Stimulated activated naive CD8-positive, alpha-beta T cell treated with anti-CD3 and anti-CD28 coated beads, Interleukin-15, Interleukin-2, amounts not matched to agents 100 U/mL and 50 U/mL, for 24 hours (primary cell): ENCODE data around the gene ARSA.
A peak's percentile ranks its signal among the peaks of the same experiment; 100 is the strongest.
"Not testable (repeated sequence)": the region's sequence is repeated elsewhere in the genome, so short reads cannot be mapped to it uniquely, and the experiment has no call there.

Source experiments
- ATAC-seq: fragments of 150-1000 bp; cut with Tn5 transposase; one replicate; pipeline ENCODE4 v1.10.0; 2021
- DNase-seq: peaks from one replicate; pipeline ENCODE4 v3.0.0; 2021

ARSA gene

DNA sequence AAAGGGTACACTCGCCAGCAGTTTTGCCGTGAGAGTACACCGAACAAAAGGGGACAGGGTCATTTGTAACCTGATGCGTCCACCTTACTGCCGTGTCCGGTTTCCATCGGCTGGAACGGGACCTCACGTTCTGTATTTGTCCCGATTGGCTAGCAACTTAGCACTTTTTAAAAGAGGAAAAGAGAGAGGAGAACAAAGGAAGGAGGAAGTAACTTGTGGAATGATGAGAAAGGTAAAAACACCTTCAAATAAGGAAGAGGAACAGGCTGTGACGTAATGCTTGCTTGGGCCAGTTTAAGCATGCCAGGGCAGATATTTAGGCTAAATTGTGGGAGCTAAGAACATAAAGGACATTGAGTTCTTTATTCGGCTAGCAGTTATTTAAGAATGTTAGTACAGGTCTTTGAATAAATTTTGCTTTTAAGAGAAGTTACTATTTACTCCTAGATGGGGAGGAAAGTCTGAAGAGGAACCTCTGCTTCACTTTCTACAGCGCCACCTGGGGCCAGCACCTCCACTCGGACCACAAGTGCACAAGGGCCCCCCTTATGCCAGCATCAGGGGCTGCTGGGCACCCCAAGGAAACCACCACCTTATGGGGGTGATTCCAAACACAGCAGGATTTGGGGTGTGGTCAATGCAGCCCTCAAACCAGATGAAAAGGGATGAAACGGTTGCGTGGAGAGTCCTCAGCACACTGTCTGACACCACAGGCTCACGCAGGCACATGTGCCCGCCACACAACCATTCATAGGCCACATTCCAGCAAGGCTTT, 5.8 kb downstream of the ARSA start:
- DNase-seq, result peak; percentile 56
- no peak for ATAC-seq

GRCh38 chr22:50621356-50621880, 6.5 kb downstream of the ARSA start:
- ATAC-seq, result peak; percentile 73
- peak; percentile 52 for DNase-seq

- DNase-seq, result peak; percentile 63
- ATAC-seq, result peak; percentile 74
Observed at GRCh38 chr22:50620593-50621355, 7.2 kb downstream of the ARSA start.

DNA sequence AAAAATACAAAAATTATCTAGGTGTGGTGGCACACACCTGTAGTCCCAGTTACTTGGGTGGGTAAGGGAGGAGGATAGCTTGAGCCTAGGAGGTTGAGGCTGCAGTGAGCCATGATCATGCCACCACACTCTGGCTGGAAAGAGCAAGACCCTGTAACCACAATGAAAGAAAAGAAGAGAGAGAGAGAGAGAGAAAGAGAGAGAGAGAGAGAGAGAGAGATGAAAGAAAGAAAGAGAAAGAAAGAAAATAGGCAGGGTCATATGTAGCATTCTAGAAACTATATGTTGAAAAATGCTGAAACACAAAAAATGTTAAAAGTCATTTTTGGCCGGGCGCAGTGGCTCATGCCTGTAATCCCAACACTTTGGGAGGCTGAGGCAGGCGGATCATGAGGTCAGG, 13.7 kb downstream of the ARSA start:
- ATAC-seq, DNase-seq: not testable (repeated sequence)

DNA sequence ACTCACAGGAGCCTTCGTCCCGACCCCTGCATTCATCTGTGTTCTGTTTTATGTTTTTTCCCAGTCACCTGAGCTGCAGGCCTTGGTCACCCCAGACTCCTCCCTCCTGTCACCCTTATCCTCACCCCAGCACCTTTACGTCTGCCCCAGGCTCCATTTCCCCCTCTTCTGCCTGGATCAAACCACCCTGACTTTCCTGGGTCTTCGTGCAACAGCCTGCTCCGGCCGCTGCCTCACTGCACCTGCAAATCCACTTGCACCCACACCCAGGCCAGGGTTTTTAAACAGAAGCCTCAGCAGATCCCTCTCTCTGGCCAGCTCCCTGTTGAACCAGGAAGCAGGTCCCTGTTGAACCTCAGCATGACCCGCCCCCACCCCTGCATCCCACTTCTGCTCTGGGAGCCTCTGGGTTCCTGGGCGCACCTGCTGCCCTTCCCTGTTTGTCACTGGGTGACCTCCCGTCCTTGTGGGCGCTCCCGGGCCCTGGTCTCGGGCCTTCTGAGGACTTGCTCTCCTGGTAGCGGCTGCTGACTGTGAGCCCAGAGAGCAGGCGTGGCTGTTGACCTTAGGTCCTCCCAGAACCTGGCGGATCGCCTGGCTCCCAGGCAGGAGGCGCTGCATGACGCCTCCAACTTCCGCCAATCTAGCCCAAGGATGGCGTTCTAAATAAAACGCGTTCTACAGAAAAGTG, 14.5 kb downstream of the ARSA start:
- no peak for DNase-seq
- no peak for ATAC-seq

DNA sequence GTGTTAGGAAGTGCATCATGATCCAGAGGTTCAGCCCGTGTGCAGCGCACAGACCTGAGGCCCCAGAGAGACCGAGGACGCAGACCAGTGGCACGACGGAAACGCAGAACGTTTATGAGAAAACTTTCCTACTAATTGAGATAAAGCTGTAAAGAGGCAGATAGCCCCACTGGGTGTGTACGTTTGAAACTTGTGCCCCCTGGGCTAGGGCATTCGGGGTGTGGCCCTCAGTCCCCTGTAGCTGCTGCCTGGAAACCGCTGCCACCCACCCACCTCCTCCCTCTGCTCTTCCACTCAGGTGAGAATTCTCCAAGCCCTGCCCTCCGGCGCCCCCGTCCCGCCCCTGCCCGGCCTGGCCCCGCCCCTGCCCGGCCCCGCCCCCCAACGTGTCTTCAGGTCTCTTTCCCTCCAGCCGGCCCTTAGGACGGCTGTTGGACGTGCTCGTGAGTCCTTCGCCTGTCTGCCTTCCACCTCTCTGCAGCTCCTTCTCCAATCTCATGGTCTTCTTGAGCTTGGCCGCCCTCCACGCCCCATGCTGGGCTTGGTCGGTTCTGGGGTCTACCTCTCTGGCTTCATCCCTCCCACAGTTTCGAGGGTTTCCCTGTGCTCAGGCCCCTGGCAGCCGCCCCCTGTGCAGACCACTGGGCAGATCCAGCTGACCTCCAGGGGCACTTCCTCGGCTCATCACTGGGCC, 15.3 kb downstream of the ARSA start:
- peak; percentile 59 for ATAC-seq

GRCh38 chr22:50612168-50612527, 15.8 kb downstream of the ARSA start:
- ATAC-seq (no peak), DNase-seq (no peak)

More for the DNA sequence above, 15.3 kb downstream of the ARSA start:
- no peak for DNase-seq

- ATAC-seq (no peak), DNase-seq (no peak)
Observed at GRCh38 chr22:50611341-50612060, 16.5 kb downstream of the ARSA start.

- DNase-seq (no peak), ATAC-seq (no peak)
Observed at GRCh38 chr22:50610581-50610980, 17.4 kb downstream of the ARSA start.

- no peak for ATAC-seq
Observed at GRCh38 chr22:50610041-50610451, 17.9 kb downstream of the ARSA start.

GRCh38 chr22:50609599-50609998, 18.4 kb downstream of the ARSA start:
- ATAC-seq (no peak), DNase-seq (no peak)

More at GRCh38 chr22:50610041-50610451, 17.9 kb downstream of the ARSA start:
- DNase-seq, result no peak

DNA sequence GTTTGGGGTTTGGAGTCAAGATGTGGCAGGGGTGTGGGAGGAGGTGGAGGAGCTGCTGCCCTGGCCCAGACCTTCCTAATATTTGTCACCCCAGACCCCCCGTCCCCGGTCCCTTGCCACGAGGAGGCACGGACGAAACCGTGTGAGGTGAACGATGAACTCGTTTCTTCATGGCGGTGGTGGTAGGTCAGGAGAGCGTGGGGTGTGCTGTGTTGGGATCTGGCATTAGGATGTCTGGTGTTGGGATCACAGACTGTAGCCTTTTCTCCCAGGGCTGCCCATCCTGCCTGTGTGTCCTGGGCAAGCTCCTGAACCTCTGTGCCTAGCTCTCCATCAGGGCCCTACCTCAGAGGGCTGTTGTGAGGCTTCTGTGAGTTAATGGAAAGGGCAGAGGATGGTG, 19.0 kb downstream of the ARSA start:
- DNase-seq (no peak), ATAC-seq (no peak)

- ATAC-seq, DNase-seq: not testable (repeated sequence)
Observed at GRCh38 chr22:50608058-50608840, 19.7 kb downstream of the ARSA start.

- no peak for DNase-seq
- no peak for ATAC-seq
Observed at GRCh38 chr22:50607659-50608020, 20.3 kb downstream of the ARSA start.

GRCh38 chr22:50606946-50607658, 20.9 kb downstream of the ARSA start:
- DNase-seq (no peak), ATAC-seq (no peak)

- ATAC-seq (peak; percentile 45), DNase-seq (no peak)
Observed at GRCh38 chr22:50606165-50606945, 21.6 kb downstream of the ARSA start.

GRCh38 chr22:50605613-50606074, 22.3 kb downstream of the ARSA start:
- ATAC-seq, result no peak

DNA sequence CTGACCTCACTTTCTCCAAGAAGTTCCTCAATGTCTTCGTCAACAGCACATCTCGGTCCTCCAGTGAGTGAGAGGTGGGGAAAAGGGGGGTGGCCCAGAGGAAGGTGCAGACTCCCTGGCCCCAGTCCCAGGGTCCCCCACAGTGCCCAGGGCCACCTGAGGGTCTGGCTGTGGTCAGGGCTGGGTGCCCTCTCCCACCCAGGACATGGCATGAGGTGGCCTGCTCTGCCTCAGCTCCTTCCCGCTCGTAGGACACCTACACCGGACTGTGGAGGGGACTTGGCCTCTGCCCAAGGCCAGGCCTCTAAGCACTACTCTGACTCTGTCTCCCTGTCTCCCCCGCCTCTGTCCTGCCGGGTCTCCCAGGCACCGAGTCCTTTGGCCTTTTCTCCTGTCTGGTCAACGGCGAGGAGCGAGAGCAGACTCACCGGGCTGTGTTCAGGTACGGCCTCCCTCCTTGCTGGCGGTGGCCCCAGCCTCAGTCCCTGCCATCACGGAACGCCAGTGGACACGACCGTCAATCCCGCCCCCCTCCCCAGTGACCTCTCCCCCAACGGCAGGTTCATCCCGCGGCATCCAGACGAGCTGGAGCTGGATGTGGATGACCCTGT, 22.8 kb downstream of the ARSA start:
- no peak for ATAC-seq
- no peak for DNase-seq

More at GRCh38 chr22:50605613-50606074, 22.3 kb downstream of the ARSA start:
- no peak for DNase-seq
